Activated naive CD8-positive, alpha-beta T cell treated with anti-CD3 and anti-CD28 coated beads, Interleukin-2, amount 50 U/mL, for 24 hours (primary cell): ENCODE results near the gene TIGAR.

Source experiments
- ATAC-seq: fragments of 150-1000 bp; cut with Tn5 transposase; one replicate; pipeline ENCODE4 v1.10.0; 2021
- DNase-seq: peaks from one replicate; pipeline ENCODE4 v3.0.0; 2021
- H3K27ac Mint-ChIP-seq: one replicate; pipeline ENCODE4 v1.8.0; 2021; ENCODE audit warnings: mild to moderate bottlenecking, mixed read lengths
- H3K27me3 Mint-ChIP-seq: one replicate; pipeline ENCODE4 v1.8.0; 2021; ENCODE audit warnings: mixed read lengths
- H3K36me3 Mint-ChIP-seq: one replicate; pipeline ENCODE4 v1.8.0; 2021; ENCODE audit warnings: low read depth, mixed read lengths
- H3K4me1 Mint-ChIP-seq: one replicate; pipeline ENCODE4 v1.8.0; 2021; ENCODE audit warnings: mixed read lengths
- H3K4me3 Mint-ChIP-seq: one replicate; pipeline ENCODE4 v1.8.0; 2021; ENCODE audit warnings: mild to moderate bottlenecking, moderate library complexity, mixed read lengths
- H3K9me3 Mint-ChIP-seq: one replicate; pipeline ENCODE4 v1.8.0; 2021; ENCODE audit warnings: mixed read lengths

TIGAR gene

GRCh38 chr12:4307593-4308333 is 13.2 kb upstream of the TIGAR start:
- H3K4me1 Mint-ChIP-seq = peaks cover 5% of the 10 kb centered on the region
- H3K27me3 Mint-ChIP-seq = no peaks in the 10 kb centered on the region
- no peak overlapping the region for H3K27ac Mint-ChIP-seq
- DNase-seq = no peak
- peak; percentile 26 for ATAC-seq
- H3K36me3 Mint-ChIP-seq = peaks cover 39% of the 10 kb centered on the region
- H3K9me3 Mint-ChIP-seq = no peaks in the 10 kb centered on the region
- H3K4me3 Mint-ChIP-seq = no peak overlapping the region

GRCh38 chr12:4308334-4308950 is 12.6 kb upstream of the TIGAR start:
- ATAC-seq = no peak
- peaks cover 33% of the 10 kb centered on the region for H3K36me3 Mint-ChIP-seq
- no peaks in the 10 kb centered on the region for H3K27me3 Mint-ChIP-seq
- H3K9me3 Mint-ChIP-seq = no peaks in the 10 kb centered on the region
- DNase-seq = no peak
- H3K4me1 Mint-ChIP-seq = peaks cover 3% of the 10 kb centered on the region
- H3K27ac Mint-ChIP-seq = no peak overlapping the region
- H3K4me3 Mint-ChIP-seq = no peak overlapping the region

- Mint-ChIP-seq H3K9me3 (no peaks in the 10 kb centered on the region), H3K36me3 (peaks cover 13% of the 10 kb centered on the region), H3K4me3 (no peak overlapping the region), H3K4me1 (no peaks in the 10 kb centered on the region), H3K27ac (no peak overlapping the region), H3K27me3 (no peaks in the 10 kb centered on the region)
- ATAC-seq (no peak), DNase-seq (no peak)
Measured at GRCh38 chr12:4311776-4312175, 9.2 kb upstream of the TIGAR start.

GRCh38 chr12:4312251-4312650 is 8.8 kb upstream of the TIGAR start:
- no peak overlapping the region for H3K27ac Mint-ChIP-seq
- H3K4me1 Mint-ChIP-seq = no peaks in the 10 kb centered on the region
- no peaks in the 10 kb centered on the region for H3K27me3 Mint-ChIP-seq
- ATAC-seq (no peak), DNase-seq (no peak)
- H3K9me3 Mint-ChIP-seq = no peaks in the 10 kb centered on the region
- no peak overlapping the region for H3K4me3 Mint-ChIP-seq
- peaks cover 9% of the 10 kb centered on the region for H3K36me3 Mint-ChIP-seq

GRCh38 chr12:4320497-4320852 is 538 bp upstream of the TIGAR start:
- Mint-ChIP-seq H3K36me3 (peaks cover 9% of the 10 kb centered on the region), H3K4me3 (peak overlapping the region; percentile 94), H3K27ac (peak overlapping the region; percentile 86), H3K27me3 (no peaks in the 10 kb centered on the region), H3K4me1 (peaks cover 36% of the 10 kb centered on the region), H3K9me3 (no peaks in the 10 kb centered on the region)
- ATAC-seq (peak; percentile 55), DNase-seq (no peak)

GRCh38 chr12:4322726-4323125 is 1.7 kb downstream of the TIGAR start:
- Mint-ChIP-seq H3K36me3 (peaks cover 12% of the 10 kb centered on the region), H3K4me1 (peaks cover 38% of the 10 kb centered on the region), H3K27me3 (no peaks in the 10 kb centered on the region), H3K27ac (no peak overlapping the region), H3K4me3 (peak overlapping the region; percentile 94), H3K9me3 (no peaks in the 10 kb centered on the region)
- no peak for ATAC-seq
- no peak for DNase-seq

DNA sequence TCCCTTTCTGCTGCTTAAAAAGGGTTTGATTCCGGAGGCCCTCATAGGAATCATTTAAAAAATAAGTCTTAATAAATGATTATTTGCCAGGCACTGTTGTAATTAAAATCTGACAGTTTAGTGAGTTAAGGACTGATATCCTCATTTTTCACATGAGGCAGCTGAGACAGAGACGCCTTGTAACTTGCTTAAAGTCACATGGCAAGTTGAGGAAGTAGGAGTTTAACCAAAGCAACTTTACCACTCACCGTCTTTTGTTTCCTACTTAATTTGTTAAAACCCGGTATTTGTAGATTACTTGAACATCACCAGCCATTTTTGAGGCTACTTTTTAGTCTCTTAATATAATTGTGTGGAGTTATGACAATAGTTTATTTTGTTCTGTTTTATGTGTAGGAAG is 2.4 kb downstream of the TIGAR start:
- ATAC-seq (no peak), DNase-seq (no peak)
- Mint-ChIP-seq H3K9me3 (no peaks in the 10 kb centered on the region), H3K27ac (no peak overlapping the region), H3K27me3 (no peaks in the 10 kb centered on the region), H3K4me1 (peaks cover 40% of the 10 kb centered on the region), H3K4me3 (no peak overlapping the region), H3K36me3 (peaks cover 14% of the 10 kb centered on the region)

GRCh38 chr12:4324366-4324765 is 3.4 kb downstream of the TIGAR start:
- peaks cover 40% of the 10 kb centered on the region for H3K4me1 Mint-ChIP-seq
- H3K27me3 Mint-ChIP-seq = no peaks in the 10 kb centered on the region
- no peak for ATAC-seq
- no peak overlapping the region for H3K27ac Mint-ChIP-seq
- H3K4me3 Mint-ChIP-seq = no peak overlapping the region
- DNase-seq = no peak
- no peaks in the 10 kb centered on the region for H3K9me3 Mint-ChIP-seq
- peaks cover 14% of the 10 kb centered on the region for H3K36me3 Mint-ChIP-seq

DNA sequence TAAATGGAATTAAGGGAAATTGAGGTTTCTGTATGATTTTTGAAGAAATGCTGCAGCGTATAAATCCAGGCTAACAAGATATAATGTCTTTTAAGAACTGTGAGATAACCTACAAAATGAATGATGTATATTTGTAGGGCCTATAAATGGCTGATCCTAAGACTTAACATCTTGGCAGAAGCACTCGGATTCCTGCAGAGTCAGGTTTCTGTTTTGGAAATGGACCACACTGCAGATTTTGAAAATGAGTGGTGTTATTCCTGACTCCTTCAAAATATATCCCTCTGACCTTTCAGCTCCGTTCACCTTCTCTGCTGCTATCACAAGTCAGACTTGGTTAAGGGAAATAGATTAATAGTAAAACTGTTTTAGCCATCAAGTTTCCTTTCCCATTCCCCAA is 5.0 kb downstream of the TIGAR start:
- Mint-ChIP-seq H3K36me3 (peaks cover 17% of the 10 kb centered on the region), H3K4me1 (peaks cover 29% of the 10 kb centered on the region), H3K27me3 (no peaks in the 10 kb centered on the region), H3K9me3 (no peaks in the 10 kb centered on the region), H3K27ac (no peak overlapping the region), H3K4me3 (no peak overlapping the region)
- ATAC-seq (no peak), DNase-seq (no peak)

GRCh38 chr12:4327293-4327692 is 6.3 kb downstream of the TIGAR start:
- no peaks in the 10 kb centered on the region for H3K27me3 Mint-ChIP-seq
- H3K4me3 Mint-ChIP-seq = no peak overlapping the region
- peaks cover 17% of the 10 kb centered on the region for H3K36me3 Mint-ChIP-seq
- H3K4me1 Mint-ChIP-seq = peaks cover 25% of the 10 kb centered on the region
- DNase-seq (no peak), ATAC-seq (no peak)
- no peaks in the 10 kb centered on the region for H3K9me3 Mint-ChIP-seq
- H3K27ac Mint-ChIP-seq = no peak overlapping the region

DNA sequence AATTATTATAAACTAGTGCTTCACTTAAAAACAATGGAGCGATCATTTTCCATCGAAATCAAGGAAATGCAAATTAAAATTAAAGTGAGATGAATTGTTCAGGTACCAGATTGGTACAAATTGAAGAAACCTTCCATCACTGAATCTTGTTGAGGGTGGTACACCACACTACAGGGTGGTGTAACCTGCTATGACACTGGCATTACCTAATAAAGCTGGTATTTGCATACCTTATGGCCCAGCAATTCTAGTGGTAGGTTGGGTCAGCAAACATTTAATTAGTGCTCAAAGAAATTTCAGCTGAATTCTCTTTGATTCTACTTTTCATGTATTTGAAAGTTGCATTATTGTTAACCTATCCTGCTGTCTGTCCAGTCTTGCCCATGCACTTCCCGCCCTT is 9.2 kb downstream of the TIGAR start:
- H3K4me1 Mint-ChIP-seq = peaks cover 8% of the 10 kb centered on the region
- ATAC-seq = no peak
- H3K27ac Mint-ChIP-seq = no peak overlapping the region
- H3K27me3 Mint-ChIP-seq = no peaks in the 10 kb centered on the region
- peaks cover 18% of the 10 kb centered on the region for H3K36me3 Mint-ChIP-seq
- no peak for DNase-seq
- no peaks in the 10 kb centered on the region for H3K9me3 Mint-ChIP-seq
- H3K4me3 Mint-ChIP-seq = no peak overlapping the region

- Mint-ChIP-seq H3K27me3 (no peaks in the 10 kb centered on the region), H3K4me1 (peaks cover 5% of the 10 kb centered on the region), H3K27ac (no peak overlapping the region), H3K4me3 (no peak overlapping the region), H3K9me3 (no peaks in the 10 kb centered on the region), H3K36me3 (peaks cover 26% of the 10 kb centered on the region)
- DNase-seq (no peak), ATAC-seq (no peak)
Measured at GRCh38 chr12:4331221-4331620, 10.2 kb downstream of the TIGAR start.

GRCh38 chr12:4331842-4332241 is 10.8 kb downstream of the TIGAR start:
- H3K4me3 Mint-ChIP-seq = no peak overlapping the region
- peaks cover 30% of the 10 kb centered on the region for H3K36me3 Mint-ChIP-seq

GRCh38 chr12:4346931-4347330 is 25.9 kb downstream of the TIGAR start:
- Mint-ChIP-seq H3K4me3 (no peak overlapping the region), H3K36me3 (peaks cover 40% of the 10 kb centered on the region), H3K4me1 (no peaks in the 10 kb centered on the region), H3K27ac (no peak overlapping the region), H3K9me3 (no peaks in the 10 kb centered on the region), H3K27me3 (no peaks in the 10 kb centered on the region)
- no peak for ATAC-seq
- no peak for DNase-seq

More at GRCh38 chr12:4331842-4332241, 10.8 kb downstream of the TIGAR start:
- Mint-ChIP-seq H3K27me3 (no peaks in the 10 kb centered on the region), H3K4me1 (peaks cover 5% of the 10 kb centered on the region), H3K27ac (no peak overlapping the region), H3K9me3 (no peaks in the 10 kb centered on the region)
- DNase-seq (no peak), ATAC-seq (no peak)

- H3K27me3 Mint-ChIP-seq = no peaks in the 10 kb centered on the region
- H3K9me3 Mint-ChIP-seq = no peaks in the 10 kb centered on the region
- ATAC-seq (peak; percentile 84), DNase-seq (peak; percentile 19)
- no peaks in the 10 kb centered on the region for H3K4me1 Mint-ChIP-seq
- H3K36me3 Mint-ChIP-seq = peaks cover 11% of the 10 kb centered on the region
- no peak overlapping the region for H3K27ac Mint-ChIP-seq
- no peak overlapping the region for H3K4me3 Mint-ChIP-seq
Measured at GRCh38 chr12:4353785-4354208, 32.8 kb downstream of the TIGAR start.
